Breast epithelium (tissue), 4 donors: ENCODE results near the gene ROCK2. TPM values are rescaled to one million over a fixed set of nuclear protein-coding genes. Genes with fewer than 3 reads are reported as not detected.

Source experiments
- DNase-seq, 2 donors: peaks; one replicate each; pipeline ENCODE4 v3.0.0-alpha.2; 2019; ENCODE audit warnings: low spot score in 2 of 2
- H3K27ac ChIP-seq, 2 donors: fragments of 200-600 bp; sonication (generic) in 1 of 2; one replicate each; pipeline ENCODE4 v1.5.1; 2016 to 2019; ENCODE audit warnings: mild to moderate bottlenecking in 1 of 2
- H3K27me3 ChIP-seq, 2 donors: fragments of 200-600 bp; sonication (generic) in 1 of 2; one replicate each; pipeline versions ENCODE4 v1.5.1 to v1.6.0; 2017 to 2019; ENCODE audit warnings: control low read depth in 1 of 2, mild to moderate bottlenecking in 1 of 2
- H3K36me3 ChIP-seq: fragments of 200-600 bp; one replicate; pipeline ENCODE4 v1.5.1; 2019
- H3K4me1 ChIP-seq, 2 donors: fragments of 200-600 bp; sonication (generic); one replicate each; pipeline ENCODE4 v1.5.1; 2016 to 2019; ENCODE audit warnings: control low read depth in 1 of 2
- H3K4me3 ChIP-seq, 3 donors: fragments of 200-600 bp; sonication (generic); 1 replicate in 2 of 3; 2 replicates in 1 of 3; pipeline ENCODE4 v1.5.1; 2016 to 2019; ENCODE audit warnings: mild to moderate bottlenecking in 3 of 3, moderate library complexity in 2 of 3
- H3K9me3 ChIP-seq, 2 donors: fragments of 200-600 bp; sonication (generic) in 1 of 2; one replicate each; pipeline ENCODE4 v1.5.1; 2016 to 2019; ENCODE audit warnings: control low read depth in 1 of 2
- POLR2A ChIP-seq: fragments of 450-650 bp; IDR thresholded peaks from one replicate; pipeline ENCODE4 v1.6.1; 2016; ENCODE audit warnings: antibody characterized with exemption, mild to moderate bottlenecking, moderate library complexity
- POLR2AphosphoS5 ChIP-seq, 3 donors: sonication (generic); formaldehyde crosslinking; IDR thresholded peaks; one replicate each; pipeline ENCODE4 v1.6.1; 2017; ENCODE audit warnings: antibody characterized with exemption in 3 of 3
- intact Hi-C: fragments of 100-400 bp; cut with DNase I; formaldehyde crosslinking; loops from one replicate; pipeline ENCODE4 v1.15.1; 2023; ENCODE audit warnings: low total_unique reads
- total RNA-seq, 3 donors: library from RNA; depleted of rRNA; stranded (reverse); fragments of >200 nt; gene quantifications; one replicate each; pipeline ENCODE4 v1.1.0, GENCODE V29; 2016
- TF ChIP-seq, protein P1 (sequence below), 3 donors: fragments of 450-650 bp; IDR thresholded peaks; one replicate each; pipeline ENCODE4 v1.5.1; 2016 to 2017; ENCODE audit warnings: antibody characterized with exemption in 3 of 3, mild to moderate bottlenecking in 3 of 3, moderate library complexity in 3 of 3

The ROCK2 gene
- total RNA-seq, 3 donors from 2014 or later = 87.1 to 181 (median 103) TPM

GRCh38 chr2:11180653-11181052 is 163.8 kb downstream of the ROCK2 start:
- Histone ChIP-seq H3K9me3 (no peaks in the 10 kb centered on the region), H3K4me1 (peaks cover 0 to under 1% of the 10 kb centered on the region in 2 donors), H3K27me3 (no peaks in the 10 kb centered on the region), H3K36me3 (no peaks in the 10 kb centered on the region), H3K27ac (no peak overlapping the region), H3K4me3 (no peak overlapping the region)
- DNase-seq = no peak
- TF ChIP-seq, protein P1, sequence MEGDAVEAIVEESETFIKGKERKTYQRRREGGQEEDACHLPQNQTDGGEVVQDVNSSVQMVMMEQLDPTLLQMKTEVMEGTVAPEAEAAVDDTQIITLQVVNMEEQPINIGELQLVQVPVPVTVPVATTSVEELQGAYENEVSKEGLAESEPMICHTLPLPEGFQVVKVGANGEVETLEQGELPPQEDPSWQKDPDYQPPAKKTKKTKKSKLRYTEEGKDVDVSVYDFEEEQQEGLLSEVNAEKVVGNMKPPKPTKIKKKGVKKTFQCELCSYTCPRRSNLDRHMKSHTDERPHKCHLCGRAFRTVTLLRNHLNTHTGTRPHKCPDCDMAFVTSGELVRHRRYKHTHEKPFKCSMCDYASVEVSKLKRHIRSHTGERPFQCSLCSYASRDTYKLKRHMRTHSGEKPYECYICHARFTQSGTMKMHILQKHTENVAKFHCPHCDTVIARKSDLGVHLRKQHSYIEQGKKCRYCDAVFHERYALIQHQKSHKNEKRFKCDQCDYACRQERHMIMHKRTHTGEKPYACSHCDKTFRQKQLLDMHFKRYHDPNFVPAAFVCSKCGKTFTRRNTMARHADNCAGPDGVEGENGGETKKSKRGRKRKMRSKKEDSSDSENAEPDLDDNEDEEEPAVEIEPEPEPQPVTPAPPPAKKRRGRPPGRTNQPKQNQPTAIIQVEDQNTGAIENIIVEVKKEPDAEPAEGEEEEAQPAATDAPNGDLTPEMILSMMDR (IDR thresholded peaks at IDR 0.05) = no peak
- TF ChIP-seq POLR2AphosphoS5 (IDR thresholded peaks at IDR 0.05) (no peak), POLR2A (no peak)
- intact Hi-C loops = no loop called here

GRCh38 chr2:11179899-11180298 is 164.5 kb downstream of the ROCK2 start:
- no peaks in the 10 kb centered on the region for H3K36me3 ChIP-seq
- no peaks in the 10 kb centered on the region for H3K9me3 ChIP-seq
- H3K4me1 ChIP-seq = peaks cover 0 to 5% of the 10 kb centered on the region in 2 donors
- no peak overlapping the region for H3K27ac ChIP-seq
- DNase-seq = no peak
- H3K4me3 ChIP-seq = no peak overlapping the region
- intact Hi-C loops = no loop called here
- TF ChIP-seq POLR2A (no peak), POLR2AphosphoS5 (IDR thresholded peaks at IDR 0.05) (no peak)
- TF ChIP-seq, protein P1 (IDR thresholded peaks at IDR 0.05) = no peak
- no peaks in the 10 kb centered on the region for H3K27me3 ChIP-seq

DNA sequence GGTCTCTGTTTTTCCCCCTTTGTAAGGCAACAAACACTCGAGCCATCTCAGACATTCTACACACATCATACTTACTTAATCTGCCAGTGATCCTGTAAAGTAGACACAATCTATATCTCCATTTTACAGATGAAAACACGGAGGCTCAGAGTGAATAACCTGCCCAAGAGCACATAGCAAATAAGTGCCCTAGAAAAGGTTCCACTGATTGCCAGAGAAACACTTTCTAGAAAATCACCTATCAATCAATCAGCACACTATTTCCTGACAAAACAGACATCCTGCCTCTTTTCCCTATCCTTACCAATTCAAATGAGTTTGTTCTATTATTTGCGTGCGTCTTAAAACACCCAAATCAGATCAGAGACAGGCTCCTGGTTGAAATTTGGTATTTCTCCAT is 165.2 kb downstream of the ROCK2 start:
- intact Hi-C loops = no loop called here
- Histone ChIP-seq H3K27ac (no peak overlapping the region), H3K27me3 (no peaks in the 10 kb centered on the region), H3K4me1 (peaks cover 0 to 5% of the 10 kb centered on the region in 2 donors), H3K9me3 (no peaks in the 10 kb centered on the region), H3K36me3 (no peaks in the 10 kb centered on the region), H3K4me3 (no peak overlapping the region)
- TF ChIP-seq POLR2AphosphoS5 (IDR thresholded peaks at IDR 0.05) (no peak), POLR2A (no peak)
- TF ChIP-seq, protein P1 (IDR thresholded peaks at IDR 0.05) = no peak
- DNase-seq = no peak

- no peak for DNase-seq
- H3K27ac ChIP-seq = no peak overlapping the region
- H3K4me1 ChIP-seq = peaks cover 0 to 5% of the 10 kb centered on the region in 2 donors
- H3K9me3 ChIP-seq = no peaks in the 10 kb centered on the region
- H3K36me3 ChIP-seq = no peaks in the 10 kb centered on the region
- intact Hi-C loops = no loop called here
- no peak overlapping the region for H3K4me3 ChIP-seq
- TF ChIP-seq POLR2AphosphoS5 (IDR thresholded peaks at IDR 0.05) = no peak
- TF ChIP-seq, protein P1 (IDR thresholded peaks at IDR 0.05) = no peak
- TF ChIP-seq POLR2A = no peak
- no peaks in the 10 kb centered on the region for H3K27me3 ChIP-seq
These were observed 166.4 kb downstream of the ROCK2 start for GRCh38 chr2:11177871-11178690.

DNA sequence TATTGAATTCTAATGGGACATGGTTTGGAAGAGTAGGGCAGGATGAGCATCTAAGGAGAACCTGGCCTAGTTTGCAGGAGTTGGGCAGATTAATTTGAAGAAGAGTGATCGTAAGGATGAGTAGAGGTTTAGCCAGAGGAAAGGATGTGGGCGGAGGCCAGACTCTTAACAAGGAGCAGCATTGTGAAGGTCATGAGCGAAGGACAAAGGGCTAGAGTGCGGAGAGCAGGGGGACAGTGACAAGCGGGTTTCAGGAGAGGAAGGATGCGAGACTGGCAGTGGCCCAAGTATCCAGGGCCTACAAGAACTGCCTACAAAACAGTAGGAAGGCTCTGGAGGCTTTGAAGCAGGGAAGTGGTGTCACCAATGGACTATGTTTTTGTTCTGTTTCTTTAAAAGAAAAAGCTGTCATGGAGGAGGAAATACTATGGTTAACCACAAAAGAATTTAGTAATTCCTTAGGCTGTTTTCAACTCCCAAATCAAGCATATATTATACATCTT is 169.1 kb downstream of the ROCK2 start:
- no peaks in the 10 kb centered on the region for H3K36me3 ChIP-seq
- TF ChIP-seq, protein P1 (IDR thresholded peaks at IDR 0.05) = no peak
- no peak for TF ChIP-seq POLR2AphosphoS5 (IDR thresholded peaks at IDR 0.05)
- TF ChIP-seq POLR2A = no peak
- intact Hi-C loops = no loop called here
- H3K9me3 ChIP-seq = no peaks in the 10 kb centered on the region
- no peaks in the 10 kb centered on the region for H3K27me3 ChIP-seq
- DNase-seq = no peak
- no peak overlapping the region for H3K4me3 ChIP-seq
- peaks cover 0 to 5% of the 10 kb centered on the region in 2 donors for H3K4me1 ChIP-seq
- H3K27ac ChIP-seq = peak overlapping the region in 1 of 2 donors; percentile 21
